Stimulated activated CD8-positive, alpha-beta memory T cell treated with anti-CD3 and anti-CD28 coated beads, Interleukin-15, amount 100 ng/mL, for 1 hour (primary cell): ENCODE results near the gene IL1R2.

ENCODE experiments used
- DNase-seq: peaks from one replicate; pipeline ENCODE4 v3.0.0-alpha.2; 2020; ENCODE audit warnings: low read depth

The IL1R2 gene

GRCh38 chr2:101991721-101992145 is at the start of gene IL1R2:
TSS of gene IL1R2 (plus strand) at chr2:101991960. CDS start at chr2:102008576, 16,616 bp downstream.
- no peak for DNase-seq

GRCh38 chr2:101942851-101943250 is 48.9 kb upstream of the IL1R2 start:
- no peak for DNase-seq

- no peak for DNase-seq
Measured at GRCh38 chr2:101946372-101947039, 45.3 kb upstream of the IL1R2 start.

GRCh38 chr2:101947374-101947773 is 44.4 kb upstream of the IL1R2 start:
- DNase-seq: no peak

GRCh38 chr2:101948625-101949155 is 43.1 kb upstream of the IL1R2 start:
- no peak for DNase-seq

GRCh38 chr2:101949304-101949703 is 42.5 kb upstream of the IL1R2 start:
- DNase-seq: no peak

- DNase-seq: no peak
Measured at GRCh38 chr2:101951296-101951695, 40.5 kb upstream of the IL1R2 start.

GRCh38 chr2:101952551-101952950 is 39.2 kb upstream of the IL1R2 start:
- no peak for DNase-seq

- DNase-seq: no peak
Measured at GRCh38 chr2:101956465-101957438, 35.0 kb upstream of the IL1R2 start.

- no peak for DNase-seq
Measured at GRCh38 chr2:101958061-101958460, 33.7 kb upstream of the IL1R2 start.

- no peak for DNase-seq
Measured at GRCh38 chr2:101960819-101961337, 30.9 kb upstream of the IL1R2 start.

GRCh38 chr2:101961338-101962191 is 30.2 kb upstream of the IL1R2 start:
- DNase-seq: no peak

- no peak for DNase-seq
Measured at GRCh38 chr2:101962309-101962708, 29.5 kb upstream of the IL1R2 start.

GRCh38 chr2:101963198-101963597 is 28.6 kb upstream of the IL1R2 start:
- DNase-seq: no peak

GRCh38 chr2:101967826-101968513 is 23.8 kb upstream of the IL1R2 start:
- no peak for DNase-seq

GRCh38 chr2:101969723-101970122 is 22.0 kb upstream of the IL1R2 start:
- no peak for DNase-seq

- DNase-seq: no peak
Measured at GRCh38 chr2:101970901-101971300, 20.9 kb upstream of the IL1R2 start.

GRCh38 chr2:101971836-101972235 is 19.9 kb upstream of the IL1R2 start:
- no peak for DNase-seq

GRCh38 chr2:101972621-101973434 is 18.9 kb upstream of the IL1R2 start:
- no peak for DNase-seq

GRCh38 chr2:101974663-101975062 is 17.1 kb upstream of the IL1R2 start:
- no peak for DNase-seq
